Natural killer cell treated with Interleukin-12 subunit alpha and Interleukin-12 subunit beta and Interleukin-15 and Interleukin-18, amount 100 ng/mL, for 72 hours (primary cell): ENCODE data around the gene GPC6. TPM values are rescaled to one million over a fixed set of nuclear protein-coding genes. Genes with fewer than 3 reads are reported as not detected.

Experiments used
- ATAC-seq, 2 donors: fragments of 150-1000 bp; cut with Tn5 transposase in 1 of 2; sonication (Bioruptor Pico), chemical (Tn5 transposase) in 1 of 2; 2 replicates each; pipeline ENCODE4 v1.10.0; 2021
- DNase-seq: peaks from one replicate; pipeline ENCODE4 v3.0.0; 2022; ENCODE audit warnings: low spot score
- H3K27ac Mint-ChIP-seq, 2 donors: 1 replicate in 1 of 2; 2 replicates in 1 of 2; pipeline ENCODE4 v1.8.0; 2022; ENCODE audit warnings: mixed read lengths in 2 of 2, mild to moderate bottlenecking in 1 of 2, moderate library complexity in 1 of 2
- H3K27me3 Mint-ChIP-seq, 2 donors: 1 replicate in 1 of 2; 2 replicates in 1 of 2; pipeline ENCODE4 v1.8.0; 2022; ENCODE audit warnings: mixed read lengths in 2 of 2
- H3K36me3 Mint-ChIP-seq: one replicate; pipeline ENCODE4 v1.8.0; 2022; ENCODE audit warnings: mixed read lengths
- H3K4me1 Mint-ChIP-seq, 2 donors: 1 replicate in 1 of 2; 2 replicates in 1 of 2; pipeline ENCODE4 v1.8.0; 2022; ENCODE audit warnings: low read depth in 2 of 2, mixed read lengths in 2 of 2, mild to moderate bottlenecking in 1 of 2
- H3K4me3 Mint-ChIP-seq: one replicate; pipeline ENCODE4 v1.8.0; 2022; ENCODE audit warnings: mixed read lengths
- H3K9me3 Mint-ChIP-seq: 2 replicates; pipeline ENCODE4 v1.8.0; 2022; ENCODE audit warnings: mixed read lengths
- total RNA-seq, 2 donors: library from RNA; stranded (reverse); gene quantifications; one replicate each; pipeline ENCODE4 v1.2.3, GENCODE V29; 2022

The GPC6 gene
- total RNA-seq, 2 donors from 2014 or later, result not detected

DNA sequence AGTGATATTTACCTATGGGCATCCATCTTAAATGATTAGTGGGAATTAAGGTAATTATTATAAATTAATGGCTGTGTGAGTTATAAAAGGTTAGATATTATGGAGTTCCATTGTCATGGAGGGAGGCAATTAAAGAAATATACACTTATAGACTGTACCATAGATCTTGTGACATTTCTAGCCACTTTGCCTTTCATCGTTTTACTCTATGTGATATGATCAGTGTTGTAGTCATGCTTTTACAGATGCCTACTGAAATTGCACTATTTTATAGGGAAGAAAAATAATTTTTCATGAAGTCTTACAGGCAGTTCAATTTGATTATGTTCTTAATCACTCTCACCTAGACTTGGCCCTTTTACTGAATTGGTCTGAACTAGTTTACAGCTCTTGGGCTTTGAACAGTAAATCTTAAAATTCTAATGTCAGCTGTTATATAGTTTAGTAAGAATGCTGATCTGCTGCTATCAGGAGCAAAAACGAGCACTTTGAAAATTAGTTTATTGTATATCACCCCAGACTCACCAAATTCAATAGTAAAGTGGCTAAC, 301.2 kb downstream of the GPC6 start:
- ATAC-seq (no peak), DNase-seq (no peak)
- H3K9me3 Mint-ChIP-seq, result no peaks in the 10 kb centered on the region
- H3K27ac Mint-ChIP-seq, result no peak overlapping the region
- H3K4me3 Mint-ChIP-seq, result no peak overlapping the region
- no peaks in the 10 kb centered on the region for H3K27me3 Mint-ChIP-seq
- no peaks in the 10 kb centered on the region for H3K36me3 Mint-ChIP-seq
- no peaks in the 10 kb centered on the region for H3K4me1 Mint-ChIP-seq

DNA sequence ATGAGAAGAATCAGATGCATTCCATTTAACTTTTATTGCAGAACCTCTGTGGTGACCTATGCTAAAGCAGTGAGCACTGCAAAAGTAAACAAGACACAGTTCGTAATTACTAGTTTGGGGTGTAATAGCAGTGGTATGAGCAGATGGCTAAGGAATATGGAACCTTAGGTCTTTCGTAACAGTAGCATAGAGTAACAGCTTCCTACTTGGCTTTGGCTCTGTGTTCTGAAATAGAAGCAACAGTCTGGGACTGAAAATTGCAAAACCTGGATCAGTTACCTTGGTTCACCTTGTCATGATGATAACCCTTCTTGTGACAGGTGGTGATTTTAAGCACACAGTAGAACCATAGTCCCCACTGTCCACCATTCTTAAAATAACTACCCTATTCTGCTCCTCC, 303.4 kb downstream of the GPC6 start:
- Mint-ChIP-seq H3K4me1 (no peaks in the 10 kb centered on the region), H3K36me3 (no peaks in the 10 kb centered on the region), H3K27me3 (no peaks in the 10 kb centered on the region), H3K4me3 (no peak overlapping the region), H3K27ac (no peak overlapping the region), H3K9me3 (no peaks in the 10 kb centered on the region)
- no peak for ATAC-seq
- no peak for DNase-seq

DNA sequence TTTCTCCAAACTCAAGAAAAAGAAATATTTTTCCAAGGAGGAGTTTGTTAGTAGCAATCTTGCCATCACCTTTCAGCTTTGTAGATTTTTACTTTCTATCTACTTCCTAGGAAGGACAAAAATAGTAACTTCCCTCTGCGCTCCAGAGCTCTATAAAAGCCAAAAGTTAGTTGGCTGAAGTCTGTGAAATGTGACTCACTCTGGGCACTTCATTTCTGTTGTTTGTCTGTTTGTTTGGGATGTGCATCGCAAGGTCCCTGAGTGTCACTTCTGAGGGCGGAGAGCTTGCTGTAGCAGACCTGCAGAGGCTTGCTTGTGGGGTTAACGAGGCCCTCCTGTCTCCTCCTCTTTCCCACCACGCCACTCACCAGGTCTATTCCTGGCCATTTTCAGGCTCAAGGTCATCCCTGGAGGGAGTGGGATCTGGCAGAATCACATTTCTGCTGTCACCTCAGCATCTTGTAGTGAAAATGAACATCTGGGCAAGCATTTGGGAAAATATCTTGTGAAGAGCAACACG, 307.6 kb downstream of the GPC6 start:
- no peaks in the 10 kb centered on the region for H3K27me3 Mint-ChIP-seq
- no peak overlapping the region for H3K4me3 Mint-ChIP-seq
- no peak for DNase-seq
- no peak overlapping the region for H3K27ac Mint-ChIP-seq
- H3K4me1 Mint-ChIP-seq, result no peaks in the 10 kb centered on the region
- no peak for ATAC-seq
- H3K36me3 Mint-ChIP-seq, result no peaks in the 10 kb centered on the region
- no peaks in the 10 kb centered on the region for H3K9me3 Mint-ChIP-seq

DNA sequence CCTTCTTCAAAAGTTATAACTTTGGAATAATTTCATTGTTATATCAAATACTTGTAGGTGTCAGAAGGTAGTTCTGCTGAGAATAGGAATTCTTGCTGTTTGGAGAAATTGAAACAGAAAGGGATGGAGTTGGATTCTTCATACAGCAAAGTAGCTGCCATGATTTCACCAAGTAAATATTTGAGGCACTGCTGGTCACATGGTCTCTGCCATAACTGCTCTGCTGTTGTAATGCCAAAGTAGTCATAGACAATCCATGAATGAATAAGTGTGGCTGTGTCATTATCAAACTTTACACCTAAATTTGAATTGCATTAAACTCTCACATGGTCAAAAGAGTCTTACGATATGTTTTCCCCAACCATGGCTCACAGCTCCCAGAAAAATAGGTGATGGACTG, 308.6 kb downstream of the GPC6 start:
- no peak for ATAC-seq
- no peaks in the 10 kb centered on the region for H3K27me3 Mint-ChIP-seq
- no peaks in the 10 kb centered on the region for H3K36me3 Mint-ChIP-seq
- no peaks in the 10 kb centered on the region for H3K9me3 Mint-ChIP-seq
- no peak overlapping the region for H3K4me3 Mint-ChIP-seq
- no peaks in the 10 kb centered on the region for H3K4me1 Mint-ChIP-seq
- DNase-seq, result no peak
- no peak overlapping the region for H3K27ac Mint-ChIP-seq

- Mint-ChIP-seq H3K4me3 (no peak overlapping the region), H3K36me3 (no peaks in the 10 kb centered on the region), H3K9me3 (no peaks in the 10 kb centered on the region), H3K4me1 (no peaks in the 10 kb centered on the region), H3K27ac (no peak overlapping the region), H3K27me3 (no peaks in the 10 kb centered on the region)
- ATAC-seq (no peak), DNase-seq (no peak)
These were observed 313.3 kb downstream of the GPC6 start for GRCh38 chr13:93539914-93540313.

DNA sequence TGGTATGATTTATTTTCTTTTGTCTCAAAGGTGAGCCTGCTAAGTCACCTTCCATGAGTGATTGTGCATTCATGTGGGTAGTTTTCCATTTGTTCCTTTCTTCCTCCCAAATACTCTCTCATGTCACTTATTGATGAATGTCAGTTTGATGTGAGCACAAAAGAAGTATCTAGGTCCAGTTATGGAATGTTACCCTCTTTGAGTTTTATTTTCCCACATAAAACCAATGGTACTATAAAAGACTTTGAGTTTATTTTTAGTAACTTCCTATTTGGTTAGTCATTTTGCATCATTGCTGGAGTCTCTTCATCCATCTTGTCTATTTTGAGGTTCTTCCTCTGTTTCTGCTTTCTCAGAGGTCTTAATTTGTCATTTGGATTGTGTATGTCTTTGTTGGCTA, 321.3 kb downstream of the GPC6 start:
- DNase-seq (no peak), ATAC-seq (no peak)
- Mint-ChIP-seq H3K4me1 (no peaks in the 10 kb centered on the region), H3K9me3 (peaks cover 6% of the 10 kb centered on the region), H3K36me3 (no peaks in the 10 kb centered on the region), H3K27ac (no peak overlapping the region), H3K4me3 (no peak overlapping the region), H3K27me3 (no peaks in the 10 kb centered on the region)

DNA sequence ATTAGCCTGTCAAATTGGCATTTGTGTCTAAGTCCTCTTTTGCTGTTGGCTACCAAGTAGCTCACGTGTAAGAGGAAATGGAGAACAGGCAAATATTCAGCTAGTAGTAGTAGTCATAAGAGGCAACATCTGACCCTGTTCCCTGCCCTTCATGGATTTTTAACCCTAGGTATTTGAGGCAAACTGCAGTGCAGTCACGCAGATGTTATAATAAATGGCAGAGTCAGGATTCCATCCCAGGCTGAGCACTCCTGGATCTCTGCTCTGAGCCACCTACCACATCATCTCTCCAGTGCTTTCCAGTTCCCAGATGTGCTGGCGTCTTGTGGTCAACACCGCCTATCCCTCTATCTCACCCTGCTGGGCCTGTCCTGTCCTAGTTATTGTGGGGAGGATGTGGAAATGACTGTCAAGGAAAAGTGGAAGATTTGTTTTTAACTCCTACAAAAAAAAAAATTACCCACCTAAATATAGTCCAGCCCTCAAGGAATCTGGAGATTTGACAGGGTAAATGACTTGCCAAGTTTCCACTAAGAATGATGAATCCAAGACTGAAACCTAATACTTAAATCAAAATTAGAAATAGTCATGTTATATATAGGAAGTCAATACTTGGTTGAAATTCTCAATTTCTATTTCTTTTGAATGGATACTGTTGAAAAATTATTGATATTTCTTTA, 322.9 kb downstream of the GPC6 start:
- ATAC-seq (no peak), DNase-seq (no peak)
- Mint-ChIP-seq H3K4me3 (no peak overlapping the region), H3K36me3 (no peaks in the 10 kb centered on the region), H3K27me3 (no peaks in the 10 kb centered on the region), H3K27ac (no peak overlapping the region), H3K9me3 (peaks cover 6% of the 10 kb centered on the region), H3K4me1 (no peaks in the 10 kb centered on the region)

- H3K9me3 Mint-ChIP-seq, result peaks cover 6% of the 10 kb centered on the region
- no peaks in the 10 kb centered on the region for H3K36me3 Mint-ChIP-seq
- no peak overlapping the region for H3K27ac Mint-ChIP-seq
- no peak for DNase-seq
- H3K27me3 Mint-ChIP-seq, result no peaks in the 10 kb centered on the region
- H3K4me1 Mint-ChIP-seq, result no peaks in the 10 kb centered on the region
- H3K4me3 Mint-ChIP-seq, result no peak overlapping the region
- ATAC-seq, result no peak
These were observed 323.6 kb downstream of the GPC6 start for GRCh38 chr13:93550236-93550635.

- ATAC-seq, result no peak
- no peak for DNase-seq
- no peaks in the 10 kb centered on the region for H3K36me3 Mint-ChIP-seq
- no peak overlapping the region for H3K27ac Mint-ChIP-seq
- H3K4me1 Mint-ChIP-seq, result no peaks in the 10 kb centered on the region
- no peak overlapping the region for H3K4me3 Mint-ChIP-seq
- H3K9me3 Mint-ChIP-seq, result peaks cover 6% of the 10 kb centered on the region
- no peaks in the 10 kb centered on the region for H3K27me3 Mint-ChIP-seq
These were observed 326.0 kb downstream of the GPC6 start for GRCh38 chr13:93552596-93552995.

GRCh38 chr13:93554514-93554913, 327.9 kb downstream of the GPC6 start:
- H3K9me3 Mint-ChIP-seq, result peaks cover 3% of the 10 kb centered on the region
- no peak overlapping the region for H3K4me3 Mint-ChIP-seq
- H3K36me3 Mint-ChIP-seq, result no peaks in the 10 kb centered on the region
- ATAC-seq (no peak), DNase-seq (no peak)
- H3K27ac Mint-ChIP-seq, result no peak overlapping the region
- no peaks in the 10 kb centered on the region for H3K27me3 Mint-ChIP-seq
- no peaks in the 10 kb centered on the region for H3K4me1 Mint-ChIP-seq

DNA sequence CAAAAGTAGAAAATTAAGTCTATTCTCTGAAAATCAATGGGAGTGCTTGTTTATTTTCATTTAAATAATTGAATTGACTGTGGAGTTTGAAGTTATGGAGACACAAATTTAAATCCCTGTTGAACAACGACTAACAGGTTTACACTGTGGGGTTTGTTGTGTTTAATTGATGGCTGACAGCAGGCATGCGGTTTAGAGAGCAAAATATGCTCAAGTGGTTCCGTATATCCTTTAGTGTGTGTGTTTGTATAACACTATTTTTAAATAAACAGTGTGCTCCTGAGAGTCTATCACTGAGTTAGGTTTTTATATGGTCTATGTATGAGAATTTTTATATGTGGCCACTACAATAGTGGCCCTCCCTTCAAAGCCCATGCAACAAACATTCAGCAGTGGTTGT, 332.0 kb downstream of the GPC6 start:
- H3K4me3 Mint-ChIP-seq, result no peak overlapping the region
- no peaks in the 10 kb centered on the region for H3K27me3 Mint-ChIP-seq
- no peak for DNase-seq
- H3K36me3 Mint-ChIP-seq, result no peaks in the 10 kb centered on the region
- H3K9me3 Mint-ChIP-seq, result no peaks in the 10 kb centered on the region
- no peak for ATAC-seq
- H3K4me1 Mint-ChIP-seq, result no peaks in the 10 kb centered on the region
- no peak overlapping the region for H3K27ac Mint-ChIP-seq

DNA sequence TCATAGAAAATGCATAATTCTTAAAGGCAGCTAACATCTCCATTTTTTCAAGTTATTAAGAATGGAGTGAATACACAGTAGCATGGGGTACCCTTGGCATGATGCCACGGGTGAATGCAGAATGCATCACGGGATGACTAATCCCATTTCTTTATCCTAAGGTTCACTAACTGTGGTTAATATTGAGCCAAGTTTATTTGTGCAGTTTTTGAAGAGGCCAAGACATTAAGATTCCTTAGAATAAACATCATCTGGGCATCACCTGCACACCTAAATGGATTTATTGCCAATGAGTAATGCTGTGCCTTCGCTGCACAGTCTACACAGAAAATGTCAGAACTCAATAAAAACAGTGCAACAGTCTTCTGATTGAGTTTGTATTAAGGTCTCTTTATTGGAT, 333.1 kb downstream of the GPC6 start:
- H3K4me1 Mint-ChIP-seq, result no peaks in the 10 kb centered on the region

GRCh38 chr13:93561576-93562225, 335.1 kb downstream of the GPC6 start:
- H3K9me3 Mint-ChIP-seq, result no peaks in the 10 kb centered on the region
- H3K36me3 Mint-ChIP-seq, result no peaks in the 10 kb centered on the region
- no peaks in the 10 kb centered on the region for H3K4me1 Mint-ChIP-seq
- H3K27ac Mint-ChIP-seq, result no peak overlapping the region
- DNase-seq (no peak), ATAC-seq (no peak)
- H3K4me3 Mint-ChIP-seq, result no peak overlapping the region
- no peaks in the 10 kb centered on the region for H3K27me3 Mint-ChIP-seq

More for the DNA sequence above, 333.1 kb downstream of the GPC6 start:
- H3K9me3 Mint-ChIP-seq, result no peaks in the 10 kb centered on the region
- ATAC-seq (no peak), DNase-seq (no peak)
- no peak overlapping the region for H3K27ac Mint-ChIP-seq
- H3K4me3 Mint-ChIP-seq, result no peak overlapping the region
- no peaks in the 10 kb centered on the region for H3K36me3 Mint-ChIP-seq
- no peaks in the 10 kb centered on the region for H3K27me3 Mint-ChIP-seq

DNA sequence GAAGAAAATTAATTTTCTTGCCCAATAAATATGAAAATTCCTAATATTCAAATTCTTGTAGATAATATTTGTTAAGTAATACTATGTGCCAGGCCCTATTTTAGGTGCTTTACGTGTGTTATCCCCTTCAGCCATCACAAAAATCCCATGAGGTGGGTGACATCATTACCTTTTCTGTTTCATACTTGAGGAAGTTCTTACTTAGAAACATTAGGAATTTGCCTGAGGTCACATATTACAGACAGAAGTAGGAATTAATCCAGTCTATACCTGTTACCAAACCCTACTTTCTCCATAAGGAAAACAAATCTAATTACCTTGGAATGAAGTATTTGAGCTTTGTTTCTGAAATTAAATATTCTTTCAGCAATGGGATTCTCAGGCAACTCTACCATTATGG, 336.1 kb downstream of the GPC6 start:
- no peak overlapping the region for H3K4me3 Mint-ChIP-seq
- ATAC-seq, result no peak
- no peak for DNase-seq
- no peaks in the 10 kb centered on the region for H3K36me3 Mint-ChIP-seq
- no peak overlapping the region for H3K27ac Mint-ChIP-seq
- H3K4me1 Mint-ChIP-seq, result no peaks in the 10 kb centered on the region
- no peaks in the 10 kb centered on the region for H3K9me3 Mint-ChIP-seq
- no peaks in the 10 kb centered on the region for H3K27me3 Mint-ChIP-seq
